SK-N-SH treated with all-trans-retinoic acid at 6 μM for 48 hours (cell line): ENCODE measurements around the gene IL18R1.

ENCODE experiments used
- CREB5 ChIP-seq: fragments of 250-450 bp; sonication (Bioruptor Pico); IDR thresholded peaks from 2 replicates; pipeline ENCODE4 v1.5.1; 2020; ENCODE audit warnings: low read depth, mild to moderate bottlenecking, moderate library complexity
- GLIS3 ChIP-seq: fragments of 250-450 bp; sonication (Bioruptor Pico); IDR thresholded peaks from 2 replicates; pipeline ENCODE4 v1.5.0; 2020; ENCODE audit warnings: mild to moderate bottlenecking, moderate library complexity
- ISL1 ChIP-seq: fragments of 250-450 bp; sonication (Bioruptor Pico); IDR thresholded peaks from 2 replicates; pipeline ENCODE4 v2.1.2; 2022; ENCODE audit warnings: mild to moderate bottlenecking, moderate library complexity
- OSR1 ChIP-seq: fragments of 250-450 bp; sonication (Bioruptor Pico); IDR thresholded peaks from 2 replicates; pipeline ENCODE4 v1.8.0; 2022; ENCODE audit warnings: moderate library complexity, mild to moderate bottlenecking, inconsistent platforms
- POU6F1 ChIP-seq: fragments of 250-450 bp; sonication (Bioruptor Pico); IDR thresholded peaks from 2 replicates; pipeline ENCODE4 v1.8.0; 2021; ENCODE audit warnings: low read depth, mild to moderate bottlenecking, moderate library complexity, borderline replicate concordance
- PPARA ChIP-seq: fragments of 250-450 bp; sonication (Bioruptor Pico); IDR thresholded peaks from 2 replicates; pipeline ENCODE4 v1.5.0; 2020; ENCODE audit warnings: mild to moderate bottlenecking, borderline replicate concordance
- RARB ChIP-seq: fragments of 250-450 bp; sonication (Bioruptor Pico); IDR thresholded peaks from 2 replicates; pipeline ENCODE4 v1.8.0; 2021; ENCODE audit warnings: mild to moderate bottlenecking, moderate library complexity
- SNAI2 ChIP-seq: fragments of 250-450 bp; sonication (Bioruptor Pico); IDR thresholded peaks from 2 replicates; pipeline ENCODE4 v1.5.0; 2020; ENCODE audit warnings: mild to moderate bottlenecking, moderate library complexity
- TCF4 ChIP-seq: fragments of 250-450 bp; sonication (Bioruptor Pico); IDR thresholded peaks from 2 replicates; pipeline ENCODE4 v1.8.0; 2021; ENCODE audit warnings: mild to moderate bottlenecking, moderate library complexity, borderline replicate concordance
- TOX ChIP-seq: fragments of 250-450 bp; sonication (Bioruptor Pico); IDR thresholded peaks from 2 replicates; pipeline ENCODE4 v1.8.0; 2021; ENCODE audit warnings: mild to moderate bottlenecking, moderate library complexity, borderline replicate concordance
- ZC3H10 ChIP-seq: fragments of 250-450 bp; sonication (Bioruptor Pico); IDR thresholded peaks from 2 replicates; pipeline ENCODE4 v1.5.1; 2021; ENCODE audit warnings: mild to moderate bottlenecking, moderate library complexity
- ZFP3 ChIP-seq: fragments of 250-450 bp; sonication (Bioruptor Pico); IDR thresholded peaks from 2 replicates; pipeline ENCODE4 v1.5.0; 2020; ENCODE audit warnings: mild to moderate bottlenecking, moderate library complexity
- ZNF70 ChIP-seq: fragments of 450-650 bp; formaldehyde crosslinking; IDR thresholded peaks from 2 replicates; pipeline ENCODE4 v1.5.0; 2020; ENCODE audit warnings: mild to moderate bottlenecking, moderate library complexity
- ZNF8 ChIP-seq: fragments of 450-650 bp; formaldehyde crosslinking; IDR thresholded peaks from 2 replicates; pipeline ENCODE4 v1.5.0; 2020; ENCODE audit warnings: mild to moderate bottlenecking, moderate library complexity

GRCh38 chr2:102421890-102422759 is 66.5 kb downstream of the IL18R1 start:
- TF ChIP-seq PPARA (CRISPR knock-in tag) (no peak), POU6F1 (CRISPR knock-in tag) (no peak), TOX (CRISPR knock-in tag) (no peak), ZC3H10 (CRISPR knock-in tag) (no peak), RARB (CRISPR knock-in tag) (no peak), OSR1 (CRISPR knock-in tag) (no peak), SNAI2 (no peak), CREB5 (CRISPR knock-in tag) (no peak), ZNF8 (CRISPR knock-in tag) (no peak), ZNF70 (CRISPR knock-in tag) (no peak), ISL1 (CRISPR knock-in tag) (no peak), GLIS3 (CRISPR knock-in tag) (no peak), ZFP3 (CRISPR knock-in tag) (no peak), TCF4 (CRISPR knock-in tag) (no peak)
